NCI-H128 (cell line): ENCODE results near the gene SEMA4D.
"Not testable (repeated sequence)": the region's sequence is repeated elsewhere in the genome, so short reads cannot be mapped to it uniquely, and the experiment has no call there.

Source experiments
- DNase-seq: peaks from one replicate; lab custom pipeline; 2025; ENCODE audit not compliant: unreplicated experiment; lab: John Stamatoyannopoulos, UW

The SEMA4D gene

GRCh38 chr9:89375191-89375760, 122.6 kb downstream of the SEMA4D start:
- no peak for DNase-seq

- no peak for DNase-seq
Measured at GRCh38 chr9:89374176-89374575, 123.7 kb downstream of the SEMA4D start.

- no peak for DNase-seq
Measured at GRCh38 chr9:89372979-89373378, 124.9 kb downstream of the SEMA4D start.

DNA sequence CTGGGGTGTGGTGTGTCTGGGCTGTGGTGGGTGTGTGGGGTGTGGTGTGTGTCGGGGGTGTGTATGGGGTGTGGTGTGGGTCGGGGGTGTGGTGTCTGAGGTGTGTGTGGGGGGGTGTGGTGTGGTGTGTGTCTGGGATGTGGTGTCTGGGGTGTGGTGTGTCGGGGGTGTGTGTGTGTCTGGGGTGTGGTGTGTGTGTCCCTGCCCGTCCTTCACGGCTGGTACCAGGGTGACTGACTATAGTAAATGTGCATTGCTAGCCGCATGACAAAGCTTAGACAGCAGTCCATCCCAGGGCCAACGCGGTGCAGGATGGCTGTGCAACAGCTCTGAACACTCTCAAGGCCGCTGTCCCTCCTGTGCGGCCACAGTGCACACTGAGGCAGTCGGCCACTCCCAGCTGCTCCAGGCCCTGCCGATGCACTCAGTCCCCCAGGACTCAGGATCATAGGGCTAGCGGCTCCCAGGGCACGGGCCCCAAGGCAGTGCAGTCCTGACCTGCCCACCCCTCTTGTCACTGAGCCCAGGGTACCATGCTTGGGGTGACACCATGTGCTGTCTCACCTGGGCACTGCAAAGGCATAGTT, 125.6 kb downstream of the SEMA4D start:
- DNase-seq: no peak

- not testable (repeated sequence) for DNase-seq
Measured at GRCh38 chr9:89371791-89372190, 126.1 kb downstream of the SEMA4D start.

GRCh38 chr9:89370593-89370992, 127.3 kb downstream of the SEMA4D start:
- DNase-seq: no peak

DNA sequence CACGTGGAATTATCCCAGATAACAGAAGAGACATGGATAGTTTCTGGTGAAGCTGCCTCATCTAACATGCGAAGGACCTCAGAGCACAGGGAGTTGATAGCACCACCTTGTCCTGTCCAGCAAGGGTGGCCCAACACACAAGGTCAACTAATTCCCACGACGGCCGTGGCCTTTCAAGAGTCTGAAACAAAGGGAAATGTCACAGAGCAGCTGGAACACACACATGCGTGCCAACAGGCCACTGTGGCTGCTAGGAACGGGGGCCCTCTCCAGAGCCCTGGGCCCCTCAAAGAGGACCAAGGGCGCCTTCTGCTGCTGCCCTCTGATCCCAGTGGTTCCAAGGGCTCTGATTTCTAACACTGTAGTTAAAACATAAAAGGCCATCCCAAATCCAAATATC, 128.9 kb downstream of the SEMA4D start:
- no peak for DNase-seq

DNA sequence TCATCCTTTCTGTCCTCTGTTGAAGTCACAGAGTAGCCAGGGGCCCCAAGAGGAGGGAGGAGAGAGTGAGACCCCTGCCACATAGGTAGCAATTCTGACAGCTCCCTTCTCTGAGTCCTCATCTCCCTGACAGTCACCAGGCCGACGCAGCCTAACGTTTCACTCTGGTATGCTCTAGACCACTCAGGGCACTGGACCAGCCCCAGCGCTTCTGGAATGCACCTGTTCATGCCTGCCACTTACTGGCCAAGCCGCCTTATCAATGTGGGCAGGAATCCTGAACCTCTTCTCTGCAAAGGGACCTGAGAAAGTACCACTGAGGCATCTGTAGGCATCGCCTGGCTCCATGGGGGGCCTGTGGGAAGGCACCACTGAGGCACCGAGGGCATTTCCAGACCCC, 129.4 kb downstream of the SEMA4D start:
- DNase-seq: no peak

GRCh38 chr9:89367726-89368437, 130.0 kb downstream of the SEMA4D start:
- no peak for DNase-seq

DNA sequence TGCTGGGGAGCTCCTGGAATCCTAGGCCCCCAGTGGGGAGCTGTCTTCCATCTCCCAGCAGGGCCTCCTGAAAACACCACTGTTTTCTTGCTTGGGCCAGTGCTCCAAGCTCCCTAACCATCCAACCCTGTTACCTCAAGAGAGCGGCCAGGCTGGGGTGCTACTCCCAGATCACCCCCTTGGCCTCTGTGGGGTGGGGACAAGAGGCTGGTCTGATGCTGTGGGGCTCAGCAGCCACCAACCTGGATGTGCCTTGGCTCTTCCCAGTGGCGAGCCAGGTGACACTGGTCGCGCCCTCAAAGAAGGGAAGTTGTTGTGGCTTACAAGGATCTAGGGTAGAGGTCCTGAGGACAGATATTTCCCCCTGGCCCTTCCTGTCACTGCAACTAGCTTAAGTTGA, 130.6 kb downstream of the SEMA4D start:
- no peak for DNase-seq

GRCh38 chr9:89366711-89367110, 131.2 kb downstream of the SEMA4D start:
- no peak for DNase-seq

DNA sequence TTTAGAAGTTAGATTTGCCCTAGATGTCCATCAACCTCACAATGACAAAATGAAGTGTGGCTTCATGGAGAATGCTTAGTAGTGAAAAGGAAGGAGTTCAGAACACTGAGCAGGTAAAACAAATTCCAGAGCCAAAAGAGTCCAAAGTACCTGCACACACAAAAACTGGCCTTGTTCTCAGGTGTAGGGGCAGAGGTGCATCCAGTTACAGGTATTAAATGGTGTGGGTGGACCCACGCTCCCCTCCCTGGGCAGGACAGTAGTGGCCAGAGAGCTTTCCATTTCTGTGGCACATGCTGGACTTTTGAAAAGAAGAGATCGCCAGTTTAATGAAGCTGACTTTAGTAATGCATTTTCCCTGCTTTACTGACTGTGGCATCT, 132.4 kb downstream of the SEMA4D start:
- DNase-seq: no peak

GRCh38 chr9:89364666-89365531, 133.0 kb downstream of the SEMA4D start:
- DNase-seq: no peak

DNA sequence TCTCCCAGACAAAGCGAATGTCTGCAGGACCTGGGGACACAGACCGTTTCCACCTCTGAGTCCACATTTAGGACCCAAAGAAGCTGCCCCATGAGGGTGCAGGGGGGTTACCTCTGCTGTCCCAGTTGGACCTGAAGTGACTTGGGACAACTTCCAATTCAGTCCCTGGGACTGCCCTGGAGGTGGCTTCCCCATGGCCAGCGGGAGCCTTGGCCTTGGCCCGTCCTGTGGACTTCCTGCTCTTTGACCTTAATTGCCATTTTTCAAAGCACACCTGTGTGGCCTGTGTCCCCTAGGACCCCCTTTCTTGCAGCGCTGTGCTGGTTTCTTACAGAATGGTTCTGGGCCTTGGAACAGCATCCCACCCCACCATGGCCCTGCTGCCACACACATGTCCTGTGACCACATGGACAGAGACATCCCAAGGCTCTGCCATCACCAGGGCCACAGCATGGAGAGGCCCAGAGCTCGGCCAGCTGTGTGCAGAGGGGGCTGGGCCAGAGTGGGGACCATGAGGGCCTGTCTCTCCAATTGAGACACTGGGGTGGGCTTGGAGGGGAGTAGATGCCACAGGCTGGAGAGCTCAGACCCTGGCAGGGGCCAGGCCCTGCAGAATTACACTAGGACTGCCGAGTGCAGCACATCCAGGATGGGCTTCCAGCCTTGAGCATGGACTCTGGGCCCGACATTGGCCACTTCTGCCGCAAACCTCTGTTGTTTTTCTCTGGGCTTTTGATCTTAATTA, 133.8 kb downstream of the SEMA4D start:
- DNase-seq: no peak

DNA sequence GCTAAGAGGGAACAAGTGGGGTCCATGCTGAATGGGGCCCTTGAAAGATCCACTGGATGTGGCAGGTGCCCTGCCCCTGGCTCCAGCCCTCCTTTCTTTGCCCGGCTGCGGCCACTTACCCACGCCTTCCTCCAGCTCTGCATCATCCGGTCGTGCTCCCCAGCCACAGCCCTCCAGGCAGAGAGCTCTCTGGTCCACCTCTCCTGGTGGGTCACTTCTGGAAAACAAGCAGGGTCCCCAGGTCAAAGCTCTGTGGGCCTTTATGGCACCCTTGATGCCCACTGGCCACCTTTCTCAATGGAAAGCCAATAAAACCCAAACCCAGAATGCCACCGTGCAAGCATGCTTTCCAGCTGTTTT, 134.6 kb downstream of the SEMA4D start:
- no peak for DNase-seq

DNA sequence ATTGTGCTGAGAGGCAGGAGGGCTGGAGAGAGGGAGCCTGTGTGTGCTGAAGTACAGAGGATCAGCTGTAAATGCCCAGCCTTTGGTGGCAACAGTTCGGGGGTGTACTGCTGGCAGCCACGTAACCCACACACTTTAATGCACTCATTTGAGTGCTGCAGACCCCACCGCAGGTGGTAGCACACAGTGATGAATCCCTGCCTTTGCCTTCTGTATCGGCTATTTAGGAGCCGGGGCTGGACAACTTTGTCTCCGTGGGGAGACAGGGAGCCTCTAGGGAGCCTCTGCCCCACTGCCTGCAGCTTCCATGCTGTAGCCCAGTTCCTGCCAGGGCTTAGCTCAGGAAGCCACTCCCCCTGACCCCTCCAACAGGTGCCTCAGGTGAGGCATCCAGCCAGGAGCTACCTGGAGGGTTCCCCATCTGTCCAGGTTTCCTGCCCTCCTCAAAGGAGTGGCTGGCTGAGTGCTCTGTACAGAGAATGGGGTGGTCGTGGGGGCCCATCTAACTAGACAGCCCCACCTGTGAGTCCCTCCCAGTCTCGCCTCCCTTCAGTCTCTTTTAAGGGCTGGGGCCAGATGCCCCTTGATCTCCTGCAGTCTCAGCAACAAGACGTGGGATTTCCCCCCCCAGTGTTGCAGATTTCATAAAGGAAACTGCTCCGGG, 135.1 kb downstream of the SEMA4D start:
- DNase-seq: no peak

DNA sequence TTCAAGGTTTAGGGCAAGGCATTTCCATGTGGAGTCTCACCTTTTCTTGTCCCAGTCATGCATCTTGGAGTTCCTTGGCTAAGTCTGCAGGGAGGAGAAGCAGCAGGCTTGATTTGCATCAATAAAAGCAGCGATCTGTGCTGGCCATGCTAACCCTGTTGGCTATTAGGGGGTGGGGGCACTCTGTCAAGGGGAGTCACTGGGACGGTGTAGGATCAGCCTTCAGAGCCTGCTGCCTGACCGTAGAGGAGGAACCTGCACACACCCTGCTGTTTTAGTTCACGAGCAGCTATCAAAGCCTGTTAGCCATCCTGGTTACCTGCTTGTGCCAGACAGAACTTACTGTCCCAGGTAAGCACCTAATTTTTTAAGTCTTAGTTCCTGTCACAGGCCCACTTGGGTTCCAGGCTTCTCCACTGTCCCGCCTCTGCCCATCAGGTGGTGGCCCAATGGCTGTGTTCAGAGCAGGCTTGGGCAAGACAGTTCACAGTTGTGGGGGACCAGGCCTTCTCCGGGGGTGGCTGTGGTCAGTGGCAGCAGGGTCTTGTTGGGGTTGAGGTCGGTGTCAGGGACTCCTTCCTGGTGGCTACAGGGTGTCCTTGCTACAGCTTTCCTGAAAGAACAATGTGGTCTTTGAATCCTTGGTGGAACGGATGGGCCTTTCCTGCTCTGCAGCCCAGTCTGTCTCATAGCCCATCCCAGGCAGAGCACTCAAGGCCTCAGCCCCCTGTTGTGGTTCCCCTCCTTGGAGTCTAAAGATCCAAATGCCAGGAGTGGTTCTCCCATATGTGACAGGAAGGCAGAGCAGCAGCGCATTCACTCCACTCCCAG, 135.9 kb downstream of the SEMA4D start:
- DNase-seq: no peak

DNA sequence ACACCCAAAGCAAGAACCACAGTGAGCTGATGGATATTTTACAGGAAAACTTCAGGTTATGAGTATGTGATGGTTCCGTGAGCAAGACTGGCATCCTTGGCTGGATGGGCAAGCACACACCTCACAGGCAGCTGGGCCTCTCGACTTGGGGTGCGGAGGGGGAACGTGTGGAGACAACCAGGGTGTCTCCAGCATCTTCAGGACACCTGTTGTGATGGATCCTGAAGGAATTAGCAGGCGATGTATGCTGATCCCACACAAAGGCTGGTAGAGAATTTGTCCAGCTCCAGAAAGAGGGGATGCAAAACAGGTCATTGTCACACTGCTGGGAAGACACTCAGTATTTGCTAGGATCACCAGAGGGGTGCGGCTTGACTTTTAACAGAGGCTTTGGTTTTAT, 136.9 kb downstream of the SEMA4D start:
- DNase-seq: no peak

DNA sequence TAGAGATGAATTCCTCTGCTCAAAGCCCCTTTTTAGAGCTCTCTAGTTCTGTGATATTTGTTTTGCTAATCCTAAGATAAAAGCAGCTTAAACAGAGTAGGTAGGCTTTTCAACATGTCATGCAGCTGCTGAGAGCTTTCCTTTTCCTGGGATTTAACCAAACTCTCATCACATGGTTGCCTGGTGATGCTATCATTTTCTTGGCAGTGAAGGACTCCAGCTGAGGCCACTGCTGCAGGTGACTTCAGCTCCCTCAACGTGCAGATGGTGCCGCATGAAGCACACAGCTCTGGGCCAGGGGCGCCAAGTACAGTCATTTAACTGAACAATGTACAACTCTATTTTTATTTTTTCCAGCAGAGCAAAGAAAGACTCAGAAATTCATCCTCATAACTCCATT, 137.4 kb downstream of the SEMA4D start:
- no peak for DNase-seq

GRCh38 chr9:89359751-89360261, 138.1 kb downstream of the SEMA4D start:
- DNase-seq: no peak
